ENCODE results near the gene MRS2. TPM values are rescaled to one million over a fixed set of nuclear protein-coding genes. Genes with fewer than 3 reads are reported as not detected.

MRS2 gene
- total and polyA plus RNA-seq, 9 of the 15 experiments (the other 6 are each of a cell fraction or from before 2014, with no cell fraction given): 14.6 to 57.9 (median 48.1) TPM

DNA sequence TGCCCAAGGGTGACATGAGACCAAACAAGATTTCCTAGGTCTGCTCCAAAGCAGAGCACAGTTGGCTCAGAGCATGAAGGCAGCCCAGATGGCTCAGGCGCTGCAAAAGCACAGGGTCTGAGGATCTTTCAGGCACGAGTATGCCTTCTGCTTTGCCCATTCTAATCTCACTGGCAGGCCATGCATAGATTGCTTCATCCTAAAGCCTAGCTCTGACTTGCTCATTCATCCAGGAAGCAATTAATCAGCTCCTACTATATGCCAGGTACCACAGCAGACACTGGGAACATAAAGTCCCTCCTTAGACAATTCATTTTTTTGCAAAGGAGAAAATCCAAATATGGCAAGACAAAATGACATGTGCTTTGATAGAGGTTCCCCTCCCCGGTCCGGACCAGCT lies 55.4 kb downstream of the MRS2 start:
- intact Hi-C loops (cut with micrococcal nuclease) (no loop called here), in situ Hi-C loops (cut with MboI) (no loop called here)
- 15% methylated on average over 4 of the region's 4 CpGs for WGBS (ENCODE audit: insufficient coverage, low coverage, missing lambda C conversion rate)
- Histone ChIP-seq H3K9ac (ENCODE audit: insufficient read depth in 1 of 2, low read depth in 2 of 2, low read length in 2 of 2) (no peak overlapping the region), H3K4me2 (ENCODE audit: insufficient read depth, low read length) (no peak overlapping the region), H3K9me3 (replicated peaks; ENCODE audit: control insufficient read depth, insufficient read depth, low read depth, low read length) (no peaks in the 10 kb centered on the region), H3K9me1 (ENCODE audit: control insufficient read depth, insufficient read depth, low read length) (no peaks in the 10 kb centered on the region), H3K4me3 (no peak overlapping the region), H3K4me1 (replicated peaks in 1 of 2; ENCODE audit: control insufficient read depth in 2 of 2, insufficient read depth in 2 of 2, low read length in 2 of 2) (no peaks in the 10 kb centered on the region), H3K36me3 (ENCODE audit: control insufficient read depth, insufficient read depth, low read length) (no peaks in the 10 kb centered on the region), H3K27ac (ENCODE audit: extremely low read depth, low read depth, low read length) (no peak overlapping the region), H2AFZ (ENCODE audit: low read depth, low read length) (no peak overlapping the region), H3K79me2 (ENCODE audit: control insufficient read depth, insufficient read depth, low read length) (no peaks in the 10 kb centered on the region), H3K27me3 (ENCODE audit: control insufficient read depth in 2 of 2, insufficient read depth in 2 of 2, low read length in 2 of 2) (peaks cover 6 to 8% of the 10 kb centered on the region in 2 experiments; a peak in 3 of 5 replicates), H4K20me1 (replicated peaks; ENCODE audit: control insufficient read depth, insufficient read depth, low read length) (no peaks in the 10 kb centered on the region)
- TF ChIP-seq, protein P1, sequence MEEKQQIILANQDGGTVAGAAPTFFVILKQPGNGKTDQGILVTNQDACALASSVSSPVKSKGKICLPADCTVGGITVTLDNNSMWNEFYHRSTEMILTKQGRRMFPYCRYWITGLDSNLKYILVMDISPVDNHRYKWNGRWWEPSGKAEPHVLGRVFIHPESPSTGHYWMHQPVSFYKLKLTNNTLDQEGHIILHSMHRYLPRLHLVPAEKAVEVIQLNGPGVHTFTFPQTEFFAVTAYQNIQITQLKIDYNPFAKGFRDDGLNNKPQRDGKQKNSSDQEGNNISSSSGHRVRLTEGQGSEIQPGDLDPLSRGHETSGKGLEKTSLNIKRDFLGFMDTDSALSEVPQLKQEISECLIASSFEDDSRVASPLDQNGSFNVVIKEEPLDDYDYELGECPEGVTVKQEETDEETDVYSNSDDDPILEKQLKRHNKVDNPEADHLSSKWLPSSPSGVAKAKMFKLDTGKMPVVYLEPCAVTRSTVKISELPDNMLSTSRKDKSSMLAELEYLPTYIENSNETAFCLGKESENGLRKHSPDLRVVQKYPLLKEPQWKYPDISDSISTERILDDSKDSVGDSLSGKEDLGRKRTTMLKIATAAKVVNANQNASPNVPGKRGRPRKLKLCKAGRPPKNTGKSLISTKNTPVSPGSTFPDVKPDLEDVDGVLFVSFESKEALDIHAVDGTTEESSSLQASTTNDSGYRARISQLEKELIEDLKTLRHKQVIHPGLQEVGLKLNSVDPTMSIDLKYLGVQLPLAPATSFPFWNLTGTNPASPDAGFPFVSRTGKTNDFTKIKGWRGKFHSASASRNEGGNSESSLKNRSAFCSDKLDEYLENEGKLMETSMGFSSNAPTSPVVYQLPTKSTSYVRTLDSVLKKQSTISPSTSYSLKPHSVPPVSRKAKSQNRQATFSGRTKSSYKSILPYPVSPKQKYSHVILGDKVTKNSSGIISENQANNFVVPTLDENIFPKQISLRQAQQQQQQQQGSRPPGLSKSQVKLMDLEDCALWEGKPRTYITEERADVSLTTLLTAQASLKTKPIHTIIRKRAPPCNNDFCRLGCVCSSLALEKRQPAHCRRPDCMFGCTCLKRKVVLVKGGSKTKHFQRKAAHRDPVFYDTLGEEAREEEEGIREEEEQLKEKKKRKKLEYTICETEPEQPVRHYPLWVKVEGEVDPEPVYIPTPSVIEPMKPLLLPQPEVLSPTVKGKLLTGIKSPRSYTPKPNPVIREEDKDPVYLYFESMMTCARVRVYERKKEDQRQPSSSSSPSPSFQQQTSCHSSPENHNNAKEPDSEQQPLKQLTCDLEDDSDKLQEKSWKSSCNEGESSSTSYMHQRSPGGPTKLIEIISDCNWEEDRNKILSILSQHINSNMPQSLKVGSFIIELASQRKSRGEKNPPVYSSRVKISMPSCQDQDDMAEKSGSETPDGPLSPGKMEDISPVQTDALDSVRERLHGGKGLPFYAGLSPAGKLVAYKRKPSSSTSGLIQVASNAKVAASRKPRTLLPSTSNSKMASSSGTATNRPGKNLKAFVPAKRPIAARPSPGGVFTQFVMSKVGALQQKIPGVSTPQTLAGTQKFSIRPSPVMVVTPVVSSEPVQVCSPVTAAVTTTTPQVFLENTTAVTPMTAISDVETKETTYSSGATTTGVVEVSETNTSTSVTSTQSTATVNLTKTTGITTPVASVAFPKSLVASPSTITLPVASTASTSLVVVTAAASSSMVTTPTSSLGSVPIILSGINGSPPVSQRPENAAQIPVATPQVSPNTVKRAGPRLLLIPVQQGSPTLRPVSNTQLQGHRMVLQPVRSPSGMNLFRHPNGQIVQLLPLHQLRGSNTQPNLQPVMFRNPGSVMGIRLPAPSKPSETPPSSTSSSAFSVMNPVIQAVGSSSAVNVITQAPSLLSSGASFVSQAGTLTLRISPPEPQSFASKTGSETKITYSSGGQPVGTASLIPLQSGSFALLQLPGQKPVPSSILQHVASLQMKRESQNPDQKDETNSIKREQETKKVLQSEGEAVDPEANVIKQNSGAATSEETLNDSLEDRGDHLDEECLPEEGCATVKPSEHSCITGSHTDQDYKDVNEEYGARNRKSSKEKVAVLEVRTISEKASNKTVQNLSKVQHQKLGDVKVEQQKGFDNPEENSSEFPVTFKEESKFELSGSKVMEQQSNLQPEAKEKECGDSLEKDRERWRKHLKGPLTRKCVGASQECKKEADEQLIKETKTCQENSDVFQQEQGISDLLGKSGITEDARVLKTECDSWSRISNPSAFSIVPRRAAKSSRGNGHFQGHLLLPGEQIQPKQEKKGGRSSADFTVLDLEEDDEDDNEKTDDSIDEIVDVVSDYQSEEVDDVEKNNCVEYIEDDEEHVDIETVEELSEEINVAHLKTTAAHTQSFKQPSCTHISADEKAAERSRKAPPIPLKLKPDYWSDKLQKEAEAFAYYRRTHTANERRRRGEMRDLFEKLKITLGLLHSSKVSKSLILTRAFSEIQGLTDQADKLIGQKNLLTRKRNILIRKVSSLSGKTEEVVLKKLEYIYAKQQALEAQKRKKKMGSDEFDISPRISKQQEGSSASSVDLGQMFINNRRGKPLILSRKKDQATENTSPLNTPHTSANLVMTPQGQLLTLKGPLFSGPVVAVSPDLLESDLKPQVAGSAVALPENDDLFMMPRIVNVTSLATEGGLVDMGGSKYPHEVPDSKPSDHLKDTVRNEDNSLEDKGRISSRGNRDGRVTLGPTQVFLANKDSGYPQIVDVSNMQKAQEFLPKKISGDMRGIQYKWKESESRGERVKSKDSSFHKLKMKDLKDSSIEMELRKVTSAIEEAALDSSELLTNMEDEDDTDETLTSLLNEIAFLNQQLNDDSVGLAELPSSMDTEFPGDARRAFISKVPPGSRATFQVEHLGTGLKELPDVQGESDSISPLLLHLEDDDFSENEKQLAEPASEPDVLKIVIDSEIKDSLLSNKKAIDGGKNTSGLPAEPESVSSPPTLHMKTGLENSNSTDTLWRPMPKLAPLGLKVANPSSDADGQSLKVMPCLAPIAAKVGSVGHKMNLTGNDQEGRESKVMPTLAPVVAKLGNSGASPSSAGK (IDR thresholded peaks at IDR 0.05): no peak
- TF ChIP-seq NUFIP1 (IDR thresholded peaks at IDR 0.05; ENCODE audit: partially characterized antibody) (no peak), ASH1L (IDR thresholded peaks at IDR 0.05; ENCODE audit: borderline replicate concordance, low read depth, partially characterized antibody) (no peak), CC2D1A (IDR thresholded peaks at IDR 0.05) (no peak), BDP1 (IDR thresholded peaks at IDR 0.05; ENCODE audit: insufficient read depth, insufficient read length) (no peak), CEBPB (tag; IDR thresholded peaks at IDR 0.05) (no peak), SMARCE1 (IDR thresholded peaks at IDR 0.05) (no peak), RHOXF2B (CRISPR knock-in tag; conservative IDR thresholded peaks at IDR 0.05) (no peak), CHD4 (IDR thresholded peaks at IDR 0.05; ENCODE audit: insufficient read depth, insufficient replicate concordance, low read depth, low read length, poor library complexity, severe bottlenecking) (no peak), IFI16 (CRISPR knock-in tag; IDR thresholded peaks at IDR 0.05) (no peak), ZNF384 (IDR thresholded peaks at IDR 0.05; ENCODE audit: low read depth, low read length) (no peak)
- TF ChIP-seq, protein P2, sequence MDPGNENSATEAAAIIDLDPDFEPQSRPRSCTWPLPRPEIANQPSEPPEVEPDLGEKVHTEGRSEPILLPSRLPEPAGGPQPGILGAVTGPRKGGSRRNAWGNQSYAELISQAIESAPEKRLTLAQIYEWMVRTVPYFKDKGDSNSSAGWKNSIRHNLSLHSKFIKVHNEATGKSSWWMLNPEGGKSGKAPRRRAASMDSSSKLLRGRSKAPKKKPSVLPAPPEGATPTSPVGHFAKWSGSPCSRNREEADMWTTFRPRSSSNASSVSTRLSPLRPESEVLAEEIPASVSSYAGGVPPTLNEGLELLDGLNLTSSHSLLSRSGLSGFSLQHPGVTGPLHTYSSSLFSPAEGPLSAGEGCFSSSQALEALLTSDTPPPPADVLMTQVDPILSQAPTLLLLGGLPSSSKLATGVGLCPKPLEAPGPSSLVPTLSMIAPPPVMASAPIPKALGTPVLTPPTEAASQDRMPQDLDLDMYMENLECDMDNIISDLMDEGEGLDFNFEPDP (CRISPR knock-in tag; IDR thresholded peaks at IDR 0.05): no peak
- BruUV-seq (replicated peaks): no TSS peak
- FAIRE-seq (no peak), ATAC-seq (no peak), DNase-seq (ENCODE audit: extremely low read depth in 1 of 4, low spot score in 3 of 4) (no peak)
- POLR2A ChIA-PET: interaction anchor here (1.6 to 2.0 kb wide), 2 partner anchors 9 to 36 kb away, joined by 4 to 5 read pairs; partner anchors contain the start of gene ALDH5A1
- CTCF ChIA-PET (ENCODE audit: low intra/inter-chr PET ratio): no interaction called here

All from K562 (cell line).